ENCODE results near the gene CFAP74. TPM values are rescaled to one million over a fixed set of nuclear protein-coding genes. Genes with fewer than 3 reads are reported as not detected.

Gene CFAP74
- polyA plus RNA-seq, 2 of the 4 experiments (the other 2 are of a cell fraction): 0.03 to 0.04 TPM

- Histone ChIP-seq H3K4me1 (no peaks in the 10 kb centered on the region), H3K4me2 (no peak overlapping the region), H3K27ac (no peak overlapping the region), H3K4me3 (no peak overlapping the region), H3K9me3 (no peaks in the 10 kb centered on the region)
- ATAC-seq (no peak), FAIRE-seq (no peak), DNase-seq (ENCODE audit: low read depth in 1 of 2, low spot score in 1 of 2) (no peak)
- CTCF ChIA-PET: interaction anchor here (0.6 to 1.1 kb wide), 2 partner anchors 22 to 78 kb away, joined by 3 to 4 read pairs; no protein-coding TSS in a partner anchor
- 54% methylated on average over 33 of the region's 38 CpGs for WGBS (ENCODE audit: missing lambda C conversion rate)
- POLR2A ChIA-PET: no interaction called here
- no peak for TF ChIP-seq KDM5A (IDR thresholded peaks at IDR 0.05)
- TF ChIP-seq BHLHE40 (IDR thresholded peaks at IDR 0.05; ENCODE audit: low read depth, low read length): no peak
- no peak for TF ChIP-seq CBX2 (IDR thresholded peaks at IDR 0.05; ENCODE audit: borderline replicate concordance, low read depth)
- TF ChIP-seq REST (IDR thresholded peaks at IDR 0.05): no peak
- no peak for TF ChIP-seq POLR2AphosphoS2 (conservative IDR thresholded peaks at IDR 0.05; ENCODE audit: low read length)
- no peak for TF ChIP-seq RFX5 (IDR thresholded peaks at IDR 0.05)
- TF ChIP-seq KDM1A (IDR thresholded peaks at IDR 0.05; ENCODE audit: low read depth): no peak
- TF ChIP-seq ZNF302 (CRISPR knock-in tag; IDR thresholded peaks at IDR 0.05): no peak
- TF ChIP-seq SMC3 (IDR thresholded peaks at IDR 0.05): no peak
- no peak for TF ChIP-seq RCOR1 (IDR thresholded peaks at IDR 0.05; ENCODE audit: low read depth, low read length)
- TF ChIP-seq HDAC2 (IDR thresholded peaks at IDR 0.05): no peak
Observed at GRCh38 chr1:1966071-1966740, 37.4 kb downstream of the CFAP74 start.

- Histone ChIP-seq H3K27ac (no peak overlapping the region), H3K4me2 (no peak overlapping the region), H3K4me3 (no peak overlapping the region), H3K4me1 (no peaks in the 10 kb centered on the region), H3K9me3 (no peaks in the 10 kb centered on the region)
- DNase-seq (ENCODE audit: low read depth in 1 of 2, low spot score in 1 of 2) (no peak), ATAC-seq (no peak), FAIRE-seq (no peak)
- WGBS (ENCODE audit: missing lambda C conversion rate): 26% methylated on average over 4 of the region's 10 CpGs
- no peak for TF ChIP-seq KDM5A (IDR thresholded peaks at IDR 0.05)
- TF ChIP-seq NFE2L2 (conservative IDR thresholded peaks at IDR 0.05; ENCODE audit: low read length): no peak
- no peak for TF ChIP-seq BHLHE40 (IDR thresholded peaks at IDR 0.05; ENCODE audit: low read depth, low read length)
- TF ChIP-seq RARB (CRISPR knock-in tag; IDR thresholded peaks at IDR 0.05): no peak
- TF ChIP-seq HOXA7 (CRISPR knock-in tag; IDR thresholded peaks at IDR 0.05): no peak
- TF ChIP-seq POLR2AphosphoS2 (conservative IDR thresholded peaks at IDR 0.05; ENCODE audit: low read length): no peak
- no peak for TF ChIP-seq E2F6 (IDR thresholded peaks at IDR 0.05; ENCODE audit: borderline replicate concordance, low read depth)
- no peak for TF ChIP-seq EHMT2 (IDR thresholded peaks at IDR 0.05; ENCODE audit: low read depth)
- no peak for TF ChIP-seq ESRRA (IDR thresholded peaks at IDR 0.05; ENCODE audit: borderline replicate concordance, low read length)
- no peak for TF ChIP-seq NPAS2 (CRISPR knock-in tag; IDR thresholded peaks at IDR 0.05; ENCODE audit: borderline replicate concordance)
- TF ChIP-seq SREBF2 (IDR thresholded peaks at IDR 0.05): no peak
- TF ChIP-seq REST (IDR thresholded peaks at IDR 0.05): no peak
- TF ChIP-seq HOXB13 (CRISPR knock-in tag; IDR thresholded peaks at IDR 0.05; ENCODE audit: low read depth): no peak
- no peak for TF ChIP-seq FOXS1 (CRISPR knock-in tag; IDR thresholded peaks at IDR 0.05)
- no peak for TF ChIP-seq MAFK (IDR thresholded peaks at IDR 0.05; ENCODE audit: partially characterized antibody)
- TF ChIP-seq KDM1A (IDR thresholded peaks at IDR 0.05; ENCODE audit: low read depth): no peak
- TF ChIP-seq POLR2A (IDR thresholded peaks at IDR 0.05; ENCODE audit: low read length): no peak
- ChIA-PET CTCF (interaction anchor here (1.1 to 2.6 kb wide), 2 partner anchors 79 to 80 kb away, joined by 4 to 9 read pairs; no protein-coding TSS in a partner anchor), POLR2A (no interaction called here)
Observed at GRCh38 chr1:1965546-1965945, 38.0 kb downstream of the CFAP74 start.
